Endodermal cell (in vitro differentiated cells): Measurements from ENCODE around the gene TRPV3. TPM values are rescaled to one million over a fixed set of nuclear protein-coding genes. Genes with fewer than 3 reads are reported as not detected.

Experiments used
- DNase-seq: peaks from one replicate; pipeline ENCODE4 v3.0.0-alpha.2; 2017
- H3K27ac ChIP-seq: 2 replicates; pipeline ENCODE4 v1.5.1; 2013; ENCODE audit warnings: mild to moderate bottlenecking, low read depth, low read length, moderate library complexity
- H3K27me3 ChIP-seq: 2 replicates; pipeline ENCODE4 v1.6.1; 2013; ENCODE audit warnings: mild to moderate bottlenecking, low read length, moderate library complexity; ENCODE audit not compliant: insufficient read depth, control insufficient read depth, poor library complexity, severe bottlenecking
- H3K36me3 ChIP-seq: 2 replicates; pipeline ENCODE4 v1.7.0; 2013; ENCODE audit warnings: mild to moderate bottlenecking, low read length, moderate library complexity; ENCODE audit not compliant: control insufficient read depth, insufficient read depth
- H3K4me1 ChIP-seq: one replicate; pipeline ENCODE4 v1.7.0; 2013; ENCODE audit warnings: low read length; ENCODE audit not compliant: control insufficient read depth, insufficient read depth
- H3K4me3 ChIP-seq: 2 replicates; pipeline ENCODE4 v1.5.1; 2013; ENCODE audit warnings: mild to moderate bottlenecking, low read length, moderate library complexity
- H3K9ac ChIP-seq: 2 replicates; pipeline ENCODE4 v1.6.1; 2013; ENCODE audit warnings: mild to moderate bottlenecking, low read length, moderate library complexity; ENCODE audit not compliant: poor library complexity, severe bottlenecking; ENCODE audit errors: extremely low read depth
- H3K9me3 ChIP-seq: 2 replicates; pipeline ENCODE4 v1.6.1; 2013; ENCODE audit warnings: mild to moderate bottlenecking, low read length, moderate library complexity; ENCODE audit not compliant: control insufficient read depth
- H3K27ac Mint-ChIP-seq: 2 replicates; pipeline ENCODE4 v1.8.0; 2020; ENCODE audit warnings: mixed read lengths
- H3K27me3 Mint-ChIP-seq: 2 replicates; pipeline ENCODE4 v1.8.0; 2021; ENCODE audit warnings: mild to moderate bottlenecking, mixed read lengths; ENCODE audit not compliant: insufficient read depth
- H3K36me3 Mint-ChIP-seq: 2 replicates; pipeline ENCODE4 v1.8.0; 2020; ENCODE audit warnings: low read depth, mixed read lengths
- H3K4me1 Mint-ChIP-seq: 2 replicates; pipeline ENCODE4 v1.8.0; 2020; ENCODE audit warnings: mixed read lengths
- H3K4me3 Mint-ChIP-seq: 2 replicates; pipeline ENCODE4 v1.8.0; 2020; ENCODE audit warnings: mild to moderate bottlenecking, moderate library complexity, mixed read lengths
- H3K9me3 Mint-ChIP-seq: 2 replicates; pipeline ENCODE4 v1.8.0; 2020; ENCODE audit warnings: mild to moderate bottlenecking, mixed read lengths
- WGBS, 2 experiments: methylation state at CpG; one replicate each; pipeline versions ENCODE4 v1.1.5 to v1.1.7; 2013; ENCODE audit warnings: missing lambda C conversion rate in 2 of 2, mixed read lengths in 1 of 2; ENCODE audit not compliant: insufficient coverage in 1 of 2, insufficient read length in 1 of 2; 5-methylcytosine and 5-hydroxymethylcytosine counted together
- total RNA-seq, 2 donors: library from RNA; stranded (reverse); fragmentation: NEBNext Ultra II Directional in 1 of 2; extraction: Animal tissue kit (Norgen Biotek cat#: 25700) in 1 of 2; gene quantifications; 2 replicates in 1 of 2; 3 replicates in 1 of 2; pipeline ENCODE4 v1.2.1, GENCODE V29; 2021
- TF ChIP-seq, protein P1 (sequence below): fragments of 200-600 bp; sonication (generic); conservative IDR thresholded peaks from 2 replicates; pipeline ENCODE4 v1.5.0; 2021; ENCODE audit warnings: antibody characterized with exemption, mild to moderate bottlenecking

Gene TRPV3
- total RNA-seq, 2 donors from 2014 or later, result 6.2 to 11.3 TPM

DNA sequence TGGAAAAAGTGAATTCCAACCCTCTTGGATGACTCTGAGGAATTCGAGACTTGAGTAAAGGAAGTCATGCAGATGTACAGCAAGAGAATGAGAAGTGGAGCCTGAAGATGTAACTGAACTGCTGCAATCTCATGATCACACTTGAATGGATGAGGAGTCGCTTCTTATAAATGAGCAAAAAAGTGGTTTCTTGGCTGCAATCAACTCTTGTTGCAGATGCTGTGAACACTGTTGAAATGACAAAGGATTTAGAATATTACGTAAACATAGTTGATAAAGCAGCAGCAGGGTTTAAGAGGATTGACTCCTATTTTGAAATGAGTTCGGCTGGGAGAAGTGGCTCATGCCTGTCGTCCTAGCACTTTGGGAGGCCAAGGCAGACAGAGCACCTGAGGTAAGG lies 56.3 kb downstream of the TRPV3 start:
- 80 to 86% methylated on average over 5 of the region's 5 CpGs for whole genome bisulfite sequencing, 2 experiments
- H3K36me3 ChIP-seq, result no peaks in the 10 kb centered on the region
- H3K4me3 ChIP-seq, result no peak overlapping the region
- Mint-ChIP-seq H3K27me3 (peaks cover 3% of the 10 kb centered on the region), H3K4me1 (no peaks in the 10 kb centered on the region), H3K27ac (no peak overlapping the region), H3K36me3 (peaks cover 5% of the 10 kb centered on the region), H3K4me3 (no peak overlapping the region), H3K9me3 (peaks cover 23% of the 10 kb centered on the region)
- no peaks in the 10 kb centered on the region for H3K4me1 ChIP-seq
- H3K9me3 ChIP-seq, result peaks cover 9% of the 10 kb centered on the region
- H3K27me3 ChIP-seq, result no peaks in the 10 kb centered on the region
- no peak overlapping the region for H3K9ac ChIP-seq
- no peak overlapping the region for H3K27ac ChIP-seq
- TF ChIP-seq, protein P1, sequence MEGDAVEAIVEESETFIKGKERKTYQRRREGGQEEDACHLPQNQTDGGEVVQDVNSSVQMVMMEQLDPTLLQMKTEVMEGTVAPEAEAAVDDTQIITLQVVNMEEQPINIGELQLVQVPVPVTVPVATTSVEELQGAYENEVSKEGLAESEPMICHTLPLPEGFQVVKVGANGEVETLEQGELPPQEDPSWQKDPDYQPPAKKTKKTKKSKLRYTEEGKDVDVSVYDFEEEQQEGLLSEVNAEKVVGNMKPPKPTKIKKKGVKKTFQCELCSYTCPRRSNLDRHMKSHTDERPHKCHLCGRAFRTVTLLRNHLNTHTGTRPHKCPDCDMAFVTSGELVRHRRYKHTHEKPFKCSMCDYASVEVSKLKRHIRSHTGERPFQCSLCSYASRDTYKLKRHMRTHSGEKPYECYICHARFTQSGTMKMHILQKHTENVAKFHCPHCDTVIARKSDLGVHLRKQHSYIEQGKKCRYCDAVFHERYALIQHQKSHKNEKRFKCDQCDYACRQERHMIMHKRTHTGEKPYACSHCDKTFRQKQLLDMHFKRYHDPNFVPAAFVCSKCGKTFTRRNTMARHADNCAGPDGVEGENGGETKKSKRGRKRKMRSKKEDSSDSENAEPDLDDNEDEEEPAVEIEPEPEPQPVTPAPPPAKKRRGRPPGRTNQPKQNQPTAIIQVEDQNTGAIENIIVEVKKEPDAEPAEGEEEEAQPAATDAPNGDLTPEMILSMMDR, result no peak
- no peak for DNase-seq

DNA sequence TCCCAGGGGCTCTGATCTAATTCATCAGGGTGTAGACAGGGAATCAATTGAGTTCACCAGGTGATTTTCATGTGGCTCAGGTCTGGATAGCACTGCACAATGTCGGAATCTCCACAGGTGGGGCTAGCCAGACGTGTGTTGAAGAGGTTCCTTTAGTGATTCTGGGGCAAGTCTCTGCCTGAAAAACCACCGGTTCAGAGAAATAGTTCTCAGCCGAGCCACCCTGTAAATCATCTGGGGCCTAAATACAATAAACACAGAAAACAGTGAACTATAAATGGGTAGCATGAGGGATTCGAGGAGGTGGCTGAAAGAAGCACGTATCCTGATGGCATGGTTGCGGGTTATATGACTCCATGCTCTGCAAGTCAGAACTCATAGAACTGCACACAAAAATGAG lies 60.5 kb downstream of the TRPV3 start:
- H3K36me3 Mint-ChIP-seq, result peaks cover 5% of the 10 kb centered on the region
- no peak overlapping the region for H3K27ac ChIP-seq
- DNase-seq, result no peak
- peaks cover 9% of the 10 kb centered on the region for H3K9me3 ChIP-seq
- peaks cover 23% of the 10 kb centered on the region for H3K9me3 Mint-ChIP-seq
- H3K4me1 Mint-ChIP-seq, result no peaks in the 10 kb centered on the region
- H3K4me1 ChIP-seq, result no peaks in the 10 kb centered on the region
- H3K4me3 Mint-ChIP-seq, result no peak overlapping the region
- H3K36me3 ChIP-seq, result no peaks in the 10 kb centered on the region
- H3K27me3 ChIP-seq, result no peaks in the 10 kb centered on the region
- TF ChIP-seq, protein P1, result no peak
- WGBS, 2 experiments, result 89 to 92% methylated on average over 5 to 7 of the region's 7 CpGs
- H3K27me3 Mint-ChIP-seq, result peaks cover 3% of the 10 kb centered on the region
- no peak overlapping the region for H3K27ac Mint-ChIP-seq
- H3K4me3 ChIP-seq, result no peak overlapping the region
- H3K9ac ChIP-seq, result no peak overlapping the region

DNA sequence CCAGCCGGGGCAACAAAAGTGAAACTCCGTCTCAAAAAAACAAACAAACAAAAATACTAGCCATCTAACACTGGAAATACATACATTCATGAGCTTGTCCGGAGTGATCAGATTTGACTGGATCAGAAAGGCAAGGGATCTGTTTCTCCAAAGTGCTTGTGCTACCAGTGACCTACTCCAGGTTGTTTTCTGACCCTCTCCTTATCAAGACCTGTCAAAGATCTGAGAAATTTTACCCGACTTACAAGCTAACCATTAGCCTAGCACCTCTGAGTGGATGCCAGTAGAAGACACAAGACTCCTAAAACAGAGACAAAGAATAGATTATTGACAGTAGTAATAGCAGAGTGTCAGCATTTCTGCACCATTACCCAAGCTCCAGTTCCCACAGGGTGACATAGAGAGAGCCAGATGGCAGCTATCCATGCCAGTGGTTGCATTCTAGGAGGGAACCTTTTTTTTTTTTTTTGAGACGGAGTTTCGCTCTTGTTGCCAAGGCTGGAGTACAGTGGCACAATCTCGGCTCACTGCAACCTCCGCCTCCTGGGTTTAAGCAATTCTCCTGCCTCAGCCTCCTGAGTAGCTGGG lies 72.0 kb downstream of the TRPV3 start:
- Mint-ChIP-seq H3K27me3 (no peaks in the 10 kb centered on the region), H3K4me1 (peaks cover 8% of the 10 kb centered on the region), H3K27ac (no peak overlapping the region), H3K4me3 (no peak overlapping the region), H3K36me3 (no peaks in the 10 kb centered on the region), H3K9me3 (no peaks in the 10 kb centered on the region)
- no peaks in the 10 kb centered on the region for H3K9me3 ChIP-seq
- H3K27ac ChIP-seq, result no peak overlapping the region
- no peak overlapping the region for H3K9ac ChIP-seq
- no peak overlapping the region for H3K4me3 ChIP-seq
- no peak for DNase-seq
- TF ChIP-seq, protein P1, result no peak
- H3K36me3 ChIP-seq, result no peaks in the 10 kb centered on the region
- no peaks in the 10 kb centered on the region for H3K4me1 ChIP-seq
- WGBS, 2 experiments, result 95 to 100% methylated on average over 5 to 8 of the region's 8 CpGs
- no peaks in the 10 kb centered on the region for H3K27me3 ChIP-seq
